K562 (cell line): Measurements from ENCODE around the gene SCAMP5.

Experiments used
- ERF ChIP-seq: fragments of 450-650 bp; formaldehyde crosslinking; IDR thresholded peaks from 2 replicates; pipeline ENCODE4 v1.4.0; 2020; ENCODE audit warnings: mild to moderate bottlenecking, mixed read lengths
- NR2C2 ChIP-seq, 2 experiments: fragments of 200-800 bp in 1 of 2; sonication (Bioruptor generic) in 1 of 2; sonication (generic) in 1 of 2; formaldehyde crosslinking in 1 of 2; IDR thresholded peaks; 2 replicates each; pipeline versions ENCODE4 v1.6.1 to v1.8.0; 2016 to 2022; ENCODE audit warnings: mild to moderate bottlenecking in 1 of 2, missing compliant biosample characterization in 1 of 2, missing genetic modification characterization in 1 of 2, missing genetic modification reagents in 1 of 2
- POLR2A ChIP-seq: fragments of 450-650 bp; conservative IDR thresholded peaks from 2 replicates; pipeline ENCODE4 v1.6.1; 2016
- SMAD2 ChIP-seq: fragments of 150-350 bp; IDR thresholded peaks from 2 replicates; pipeline ENCODE4 v1.6.1; 2014; ENCODE audit warnings: low read depth, mild to moderate bottlenecking, low read length
- SP1 ChIP-seq: sonication (generic); formaldehyde crosslinking; IDR thresholded peaks from 2 replicates; pipeline ENCODE4 v1.8.1; 2022; ENCODE audit warnings: mild to moderate bottlenecking, missing genetic modification reagents
- TAF1 ChIP-seq: IDR thresholded peaks from 2 replicates; pipeline ENCODE4 v1.6.1; 2011; ENCODE audit warnings: mild to moderate bottlenecking, low read length, moderate library complexity; ENCODE audit not compliant: insufficient read depth, control insufficient read depth, severe bottlenecking; ENCODE audit errors: extremely low read depth
- ZNF217 ChIP-seq: sonication (generic); formaldehyde crosslinking; IDR thresholded peaks from 2 replicates; pipeline ENCODE4 v1.8.0; 2022; ENCODE audit warnings: mild to moderate bottlenecking, missing genetic modification reagents
- ZNF586 ChIP-seq: fragments of 450-650 bp; formaldehyde crosslinking; conservative IDR thresholded peaks from 2 replicates; pipeline ENCODE4 v1.4.0; 2020; ENCODE audit warnings: mild to moderate bottlenecking, moderate library complexity
- TF ChIP-seq, protein P1 (sequence below): IDR thresholded peaks from 2 replicates; pipeline ENCODE4 v1.6.1; 2012; ENCODE audit warnings: low read depth, low read length, improper control_type of control experiment, borderline replicate concordance
- TF ChIP-seq, protein P2 (sequence below): sonication (generic); formaldehyde crosslinking; IDR thresholded peaks from 2 replicates; pipeline ENCODE4 v1.8.1; 2023; ENCODE audit warnings: missing genetic modification reagents, mild to moderate bottlenecking, borderline replicate concordance
- TF ChIP-seq, protein P3 (sequence below), 3 experiments: IDR thresholded peaks in 2 of 3; conservative IDR thresholded peaks in 1 of 3; 2 replicates each; pipeline ENCODE4 v1.5.1; 2011 to 2012; ENCODE audit warnings: low read length in 3 of 3, mild to moderate bottlenecking in 3 of 3, control low read depth in 2 of 3, improper control_type of control experiment in 1 of 3, inconsistent platforms in 1 of 3, low read depth in 1 of 3, mixed read lengths in 1 of 3, moderate library complexity in 1 of 3; ENCODE audit not compliant: insufficient read depth in 2 of 3
- TF ChIP-seq, protein P4 (sequence below): fragments of 450-650 bp; IDR thresholded peaks from 2 replicates; pipeline ENCODE4 v1.6.1; 2017; ENCODE audit warnings: mild to moderate bottlenecking, moderate library complexity

DNA sequence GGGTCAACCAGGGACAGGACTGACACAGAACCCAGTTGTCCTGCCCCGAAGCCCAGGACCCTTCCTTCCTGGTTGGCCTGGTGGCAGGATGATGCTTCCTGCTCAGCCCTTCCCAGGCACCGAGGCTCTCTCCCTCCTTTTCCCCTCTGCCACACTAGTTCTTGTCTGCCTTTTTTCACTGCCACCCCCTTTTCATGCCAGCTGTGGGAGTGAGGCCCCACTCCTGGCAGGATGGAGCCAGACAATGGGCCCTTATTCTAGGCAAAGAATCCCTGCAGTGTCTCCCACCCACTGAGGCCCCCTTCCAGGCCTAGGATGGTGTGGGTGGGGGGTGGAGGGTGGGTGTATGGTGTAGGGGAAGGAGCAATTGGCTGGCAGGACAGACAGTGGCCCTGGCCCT, 1.1 kb upstream of the SCAMP5 start:
- TF ChIP-seq TAF1 (no peak), SP1 (no peak), POLR2A (no peak), NR2C2 (CRISPR knock-in tag; IDR thresholded peaks at IDR 0.05) (no peak), NR2C2 (tag; IDR thresholded peaks at IDR 0.05) (no peak), SMAD2 (no peak), ZNF217 (no peak), ERF (CRISPR knock-in tag) (no peak), ZNF586 (CRISPR knock-in tag) (no peak)
- TF ChIP-seq, protein P1, sequence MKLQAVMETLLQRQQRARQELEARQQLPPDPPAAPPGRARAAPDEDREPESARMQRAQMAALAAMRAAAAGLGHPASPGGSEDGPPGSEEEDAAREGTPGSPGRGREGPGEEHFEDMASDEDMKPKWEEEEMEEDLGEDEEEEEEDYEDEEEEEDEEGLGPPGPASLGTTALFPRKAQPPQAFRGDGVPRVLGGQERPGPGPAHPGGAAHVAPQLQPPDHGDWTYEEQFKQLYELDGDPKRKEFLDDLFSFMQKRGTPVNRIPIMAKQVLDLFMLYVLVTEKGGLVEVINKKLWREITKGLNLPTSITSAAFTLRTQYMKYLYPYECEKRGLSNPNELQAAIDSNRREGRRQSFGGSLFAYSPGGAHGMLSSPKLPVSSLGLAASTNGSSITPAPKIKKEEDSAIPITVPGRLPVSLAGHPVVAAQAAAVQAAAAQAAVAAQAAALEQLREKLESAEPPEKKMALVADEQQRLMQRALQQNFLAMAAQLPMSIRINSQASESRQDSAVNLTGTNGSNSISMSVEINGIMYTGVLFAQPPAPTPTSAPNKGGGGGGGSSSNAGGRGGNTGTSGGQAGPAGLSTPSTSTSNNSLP, result no peak
- TF ChIP-seq, protein P2, sequence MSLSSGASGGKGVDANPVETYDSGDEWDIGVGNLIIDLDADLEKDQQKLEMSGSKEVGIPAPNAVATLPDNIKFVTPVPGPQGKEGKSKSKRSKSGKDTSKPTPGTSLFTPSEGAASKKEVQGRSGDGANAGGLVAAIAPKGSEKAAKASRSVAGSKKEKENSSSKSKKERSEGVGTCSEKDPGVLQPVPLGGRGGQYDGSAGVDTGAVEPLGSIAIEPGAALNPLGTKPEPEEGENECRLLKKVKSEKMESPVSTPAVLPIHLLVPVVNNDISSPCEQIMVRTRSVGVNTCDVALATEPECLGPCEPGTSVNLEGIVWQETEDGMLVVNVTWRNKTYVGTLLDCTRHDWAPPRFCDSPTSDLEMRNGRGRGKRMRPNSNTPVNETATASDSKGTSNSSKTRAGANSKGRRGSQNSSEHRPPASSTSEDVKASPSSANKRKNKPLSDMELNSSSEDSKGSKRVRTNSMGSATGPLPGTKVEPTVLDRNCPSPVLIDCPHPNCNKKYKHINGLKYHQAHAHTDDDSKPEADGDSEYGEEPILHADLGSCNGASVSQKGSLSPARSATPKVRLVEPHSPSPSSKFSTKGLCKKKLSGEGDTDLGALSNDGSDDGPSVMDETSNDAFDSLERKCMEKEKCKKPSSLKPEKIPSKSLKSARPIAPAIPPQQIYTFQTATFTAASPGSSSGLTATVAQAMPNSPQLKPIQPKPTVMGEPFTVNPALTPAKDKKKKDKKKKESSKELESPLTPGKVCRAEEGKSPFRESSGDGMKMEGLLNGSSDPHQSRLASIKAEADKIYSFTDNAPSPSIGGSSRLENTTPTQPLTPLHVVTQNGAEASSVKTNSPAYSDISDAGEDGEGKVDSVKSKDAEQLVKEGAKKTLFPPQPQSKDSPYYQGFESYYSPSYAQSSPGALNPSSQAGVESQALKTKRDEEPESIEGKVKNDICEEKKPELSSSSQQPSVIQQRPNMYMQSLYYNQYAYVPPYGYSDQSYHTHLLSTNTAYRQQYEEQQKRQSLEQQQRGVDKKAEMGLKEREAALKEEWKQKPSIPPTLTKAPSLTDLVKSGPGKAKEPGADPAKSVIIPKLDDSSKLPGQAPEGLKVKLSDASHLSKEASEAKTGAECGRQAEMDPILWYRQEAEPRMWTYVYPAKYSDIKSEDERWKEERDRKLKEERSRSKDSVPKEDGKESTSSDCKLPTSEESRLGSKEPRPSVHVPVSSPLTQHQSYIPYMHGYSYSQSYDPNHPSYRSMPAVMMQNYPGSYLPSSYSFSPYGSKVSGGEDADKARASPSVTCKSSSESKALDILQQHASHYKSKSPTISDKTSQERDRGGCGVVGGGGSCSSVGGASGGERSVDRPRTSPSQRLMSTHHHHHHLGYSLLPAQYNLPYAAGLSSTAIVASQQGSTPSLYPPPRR (CRISPR knock-in tag), result no peak
- TF ChIP-seq, protein P3, sequence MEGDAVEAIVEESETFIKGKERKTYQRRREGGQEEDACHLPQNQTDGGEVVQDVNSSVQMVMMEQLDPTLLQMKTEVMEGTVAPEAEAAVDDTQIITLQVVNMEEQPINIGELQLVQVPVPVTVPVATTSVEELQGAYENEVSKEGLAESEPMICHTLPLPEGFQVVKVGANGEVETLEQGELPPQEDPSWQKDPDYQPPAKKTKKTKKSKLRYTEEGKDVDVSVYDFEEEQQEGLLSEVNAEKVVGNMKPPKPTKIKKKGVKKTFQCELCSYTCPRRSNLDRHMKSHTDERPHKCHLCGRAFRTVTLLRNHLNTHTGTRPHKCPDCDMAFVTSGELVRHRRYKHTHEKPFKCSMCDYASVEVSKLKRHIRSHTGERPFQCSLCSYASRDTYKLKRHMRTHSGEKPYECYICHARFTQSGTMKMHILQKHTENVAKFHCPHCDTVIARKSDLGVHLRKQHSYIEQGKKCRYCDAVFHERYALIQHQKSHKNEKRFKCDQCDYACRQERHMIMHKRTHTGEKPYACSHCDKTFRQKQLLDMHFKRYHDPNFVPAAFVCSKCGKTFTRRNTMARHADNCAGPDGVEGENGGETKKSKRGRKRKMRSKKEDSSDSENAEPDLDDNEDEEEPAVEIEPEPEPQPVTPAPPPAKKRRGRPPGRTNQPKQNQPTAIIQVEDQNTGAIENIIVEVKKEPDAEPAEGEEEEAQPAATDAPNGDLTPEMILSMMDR (IDR thresholded peaks at IDR 0.05 in 2 of 3, conservative IDR thresholded peaks at IDR 0.05 in 1 of 3; ENCODE audit: insufficient read depth in 2 of 3, low read depth in 1 of 3, low read length in 3 of 3), result no peak
- TF ChIP-seq, protein P4, sequence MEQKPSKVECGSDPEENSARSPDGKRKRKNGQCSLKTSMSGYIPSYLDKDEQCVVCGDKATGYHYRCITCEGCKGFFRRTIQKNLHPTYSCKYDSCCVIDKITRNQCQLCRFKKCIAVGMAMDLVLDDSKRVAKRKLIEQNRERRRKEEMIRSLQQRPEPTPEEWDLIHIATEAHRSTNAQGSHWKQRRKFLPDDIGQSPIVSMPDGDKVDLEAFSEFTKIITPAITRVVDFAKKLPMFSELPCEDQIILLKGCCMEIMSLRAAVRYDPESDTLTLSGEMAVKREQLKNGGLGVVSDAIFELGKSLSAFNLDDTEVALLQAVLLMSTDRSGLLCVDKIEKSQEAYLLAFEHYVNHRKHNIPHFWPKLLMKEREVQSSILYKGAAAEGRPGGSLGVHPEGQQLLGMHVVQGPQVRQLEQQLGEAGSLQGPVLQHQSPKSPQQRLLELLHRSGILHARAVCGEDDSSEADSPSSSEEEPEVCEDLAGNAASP, result no peak
